Esophagus muscularis mucosa (tissue), 4 donors: Measurements from ENCODE around the gene KDM6A. TPM values are rescaled to one million over a fixed set of nuclear protein-coding genes. Genes with fewer than 3 reads are reported as not detected.

Experiments
- DNase-seq: peaks from one replicate; pipeline ENCODE4 v3.0.0-alpha.2; 2017; ENCODE audit errors: extremely low spot score
- H3K27ac ChIP-seq, 4 donors: fragments of 200-600 bp; sonication (generic); replicated peaks in 1 of 4; 1 replicate in 3 of 4; 2 replicates in 1 of 4; pipeline ENCODE4 v1.5.1; 2016 to 2019; ENCODE audit warnings: mild to moderate bottlenecking in 1 of 4
- H3K27me3 ChIP-seq, 4 donors: fragments of 200-600 bp; sonication (generic); one replicate each; pipeline versions ENCODE4 v1.5.1 to v1.6.0; 2016 to 2019
- H3K36me3 ChIP-seq, 4 donors: fragments of 200-600 bp; sonication (generic); one replicate each; pipeline ENCODE4 v1.5.1; 2016 to 2019
- H3K4me1 ChIP-seq, 4 donors: fragments of 200-600 bp; sonication (generic); one replicate each; pipeline ENCODE4 v1.5.1; 2016 to 2019
- H3K4me3 ChIP-seq, 4 donors: fragments of 200-600 bp; sonication (generic); 1 replicate in 2 of 4; 2 replicates in 2 of 4; pipeline ENCODE4 v1.5.1; 2016 to 2019; ENCODE audit warnings: mild to moderate bottlenecking in 4 of 4, moderate library complexity in 1 of 4
- H3K9me3 ChIP-seq, 4 donors: fragments of 200-600 bp; sonication (generic); 1 replicate in 3 of 4; 2 replicates in 1 of 4; pipeline ENCODE4 v1.5.1; 2016 to 2019
- CTCF ChIP-seq, 3 experiments: fragments of 200-600 bp in 2 of 3; fragments of 450-650 bp in 1 of 3; sonication (generic) in 2 of 3; IDR thresholded peaks; one replicate each; pipeline ENCODE4 v1.5.1; 2017 to 2019; ENCODE audit warnings: antibody characterized with exemption in 3 of 3, mild to moderate bottlenecking in 2 of 3, moderate library complexity in 1 of 3
- EP300 ChIP-seq: sonication (generic); formaldehyde crosslinking; IDR thresholded peaks from one replicate; pipeline ENCODE4 v1.6.1; 2017; ENCODE audit warnings: antibody characterized with exemption
- POLR2A ChIP-seq: fragments of 450-650 bp; IDR thresholded peaks from one replicate; pipeline ENCODE4 v1.6.1; 2017; ENCODE audit warnings: antibody characterized with exemption, moderate library complexity, mild to moderate bottlenecking, low read depth
- POLR2AphosphoS5 ChIP-seq, 2 donors: sonication (generic); formaldehyde crosslinking; IDR thresholded peaks; one replicate each; pipeline ENCODE4 v1.6.1; 2017; ENCODE audit warnings: antibody characterized with exemption in 2 of 2
- WGBS: methylation state at CpG from one replicate; pipeline ENCODE4 v1.1.5; 2018; 5-methylcytosine and 5-hydroxymethylcytosine counted together
- intact Hi-C: fragments of 100-400 bp; cut with DNase I; formaldehyde crosslinking; loops from one replicate; pipeline ENCODE4 v1.15.1; 2023
- total RNA-seq, 4 donors: library from RNA; depleted of rRNA; stranded (reverse); fragments of >200 nt; gene quantifications; one replicate each; pipeline versions ENCODE4 v1.1.0 to v1.2.1, GENCODE V29; 2016

The KDM6A gene
- total RNA-seq, 4 donors from 2014 or later: 14.4 to 24.1 (median 23.2) TPM

DNA sequence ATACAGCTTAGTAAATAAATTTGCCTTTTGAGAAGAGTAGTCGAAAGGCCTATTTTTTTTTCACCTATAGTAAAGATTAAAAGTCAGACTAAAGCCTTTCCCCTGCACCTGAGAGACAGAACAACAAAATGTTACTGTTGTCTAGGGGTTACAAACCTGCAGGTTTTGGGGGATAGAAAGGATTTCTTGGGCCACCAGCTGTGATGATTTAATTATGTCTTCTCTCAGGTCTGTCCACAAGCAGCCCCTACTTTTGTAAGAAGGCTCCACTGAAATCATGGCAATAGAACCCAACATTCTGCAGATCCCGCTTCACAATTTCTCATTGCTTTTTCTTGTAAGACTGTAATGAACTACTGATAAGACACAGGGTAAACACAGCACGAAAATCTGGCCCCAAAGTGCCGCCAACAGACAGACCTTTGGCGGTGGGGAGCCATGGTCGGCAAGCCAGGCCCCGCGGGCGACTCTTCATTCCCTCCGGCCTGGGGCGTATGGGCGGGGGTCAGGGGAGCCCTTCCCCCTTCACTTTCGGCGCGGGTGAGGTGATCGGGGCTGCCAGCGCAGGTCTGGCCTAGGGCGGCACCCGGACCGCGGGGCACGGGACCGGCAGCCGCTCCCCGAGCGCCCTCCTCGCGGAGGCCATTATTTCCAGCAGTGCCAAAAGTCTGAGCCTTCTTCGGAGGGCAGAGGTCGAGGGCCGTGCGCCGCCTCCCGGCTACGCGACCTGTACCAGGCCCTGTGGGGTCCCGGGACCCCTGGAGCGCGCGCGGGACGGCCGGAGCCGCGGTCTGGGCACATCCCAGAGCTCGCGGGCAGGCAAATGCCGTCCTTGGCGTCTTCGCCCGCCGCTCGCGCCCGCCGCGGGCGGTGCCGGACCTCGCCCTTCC is 812 bp upstream of the KDM6A start:
- H3K4me1 ChIP-seq: peaks cover 18 to 47% (median 27%) of the 10 kb centered on the region in 4 donors
- H3K27me3 ChIP-seq: no peaks in the 10 kb centered on the region
- DNase-seq: no peak
- intact Hi-C loops: loop anchor here (5.0 to 10.0 kb wide), 3 partner anchors 195 to 633 kb away; partner anchors contain the start of gene FUNDC1
- 18% methylated on average over 2 of the region's 60 CpGs for WGBS
- peak overlapping the region; percentile 83 to 98 (median 91) for H3K4me3 ChIP-seq
- H3K27ac ChIP-seq: peak overlapping the region; percentile 97 to 100 (median 99)
- H3K36me3 ChIP-seq: no peaks in the 10 kb centered on the region
- H3K9me3 ChIP-seq: no peaks in the 10 kb centered on the region
- TF ChIP-seq EP300 (no peak), POLR2AphosphoS5 (IDR thresholded peaks at IDR 0.05) (peak in 1 of 2 donors; percentile 25), POLR2A (no peak), CTCF (IDR thresholded peaks at IDR 0.05) (no peak)

DNA sequence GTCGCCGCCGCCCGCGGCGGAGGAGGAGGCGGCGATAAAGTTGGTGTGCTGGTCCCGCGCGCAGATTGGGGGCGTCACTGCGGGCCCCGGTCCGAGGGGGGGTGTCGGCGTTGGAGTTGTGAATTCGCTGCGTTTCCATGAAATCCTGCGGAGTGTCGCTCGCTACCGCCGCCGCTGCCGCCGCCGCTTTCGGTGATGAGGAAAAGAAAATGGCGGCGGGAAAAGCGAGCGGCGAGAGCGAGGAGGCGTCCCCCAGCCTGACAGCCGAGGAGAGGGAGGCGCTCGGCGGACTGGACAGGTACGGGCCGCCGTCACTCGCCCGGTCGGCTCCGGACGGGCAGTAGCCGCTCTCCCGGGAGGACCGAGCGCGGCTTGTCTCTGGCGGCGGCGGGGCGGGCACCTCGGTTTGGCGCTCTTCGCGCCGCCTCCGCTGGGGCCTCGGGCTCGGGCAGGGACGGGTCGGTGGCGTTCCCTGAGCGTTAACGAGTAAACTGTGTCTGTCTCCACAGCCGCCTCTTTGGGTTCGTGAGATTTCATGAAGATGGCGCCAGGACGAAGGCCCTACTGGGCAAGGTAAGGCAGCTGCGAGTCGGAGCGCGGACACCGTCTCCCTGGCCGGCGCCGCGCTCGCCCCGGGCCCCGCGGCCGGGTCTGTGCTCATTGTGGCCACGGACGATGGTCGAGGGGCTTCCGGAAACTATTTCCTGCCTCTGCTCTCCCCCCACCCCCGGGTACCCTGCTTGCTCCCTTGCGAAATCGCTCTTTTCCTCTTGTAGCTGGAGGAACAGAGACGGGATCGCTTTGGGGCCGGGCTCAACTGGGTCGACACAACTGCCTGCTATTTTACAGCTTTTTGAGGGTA is 658 bp downstream of the KDM6A start:
- WGBS: 0% methylated on average over 48 of the region's 99 CpGs
- Histone ChIP-seq H3K4me3 (peak overlapping the region; percentile 83 to 98 (median 91)), H3K27me3 (no peaks in the 10 kb centered on the region), H3K9me3 (no peaks in the 10 kb centered on the region), H3K36me3 (no peaks in the 10 kb centered on the region), H3K27ac (peak overlapping the region; percentile 97 to 100 (median 99)), H3K4me1 (peaks cover 21 to 59% (median 38%) of the 10 kb centered on the region in 4 donors)
- TF ChIP-seq POLR2AphosphoS5 (IDR thresholded peaks at IDR 0.05): peak in 1 of 2 donors; percentile 20
- no peak for TF ChIP-seq EP300
- TF ChIP-seq POLR2A: no peak
- intact Hi-C loops: loop anchor here (5.0 to 10.0 kb wide), 3 partner anchors 194 to 631 kb away; partner anchors contain the start of gene FUNDC1
- DNase-seq: no peak

GRCh38 chrX:44874420-44875184 is 1.6 kb downstream of the KDM6A start:
- Histone ChIP-seq H3K4me3 (peak overlapping the region; percentile 83 to 98 (median 91)), H3K4me1 (peaks cover 29 to 69% (median 42%) of the 10 kb centered on the region in 4 donors), H3K27ac (peak overlapping the region; percentile 97 to 100 (median 99)), H3K36me3 (no peaks in the 10 kb centered on the region), H3K27me3 (no peaks in the 10 kb centered on the region), H3K9me3 (no peaks in the 10 kb centered on the region)
- DNase-seq: no peak
- TF ChIP-seq POLR2A: no peak
- TF ChIP-seq POLR2AphosphoS5 (IDR thresholded peaks at IDR 0.05): no peak
- TF ChIP-seq CTCF (IDR thresholded peaks at IDR 0.05): no peak
- no peak for TF ChIP-seq EP300
- WGBS: 3% methylated on average over 14 of the region's 14 CpGs
- intact Hi-C loops: loop anchor here (5.0 to 10.0 kb wide), 3 partner anchors 193 to 630 kb away; partner anchors contain the start of gene FUNDC1

GRCh38 chrX:44875185-44875489 is 2.1 kb downstream of the KDM6A start:
- no peaks in the 10 kb centered on the region for H3K9me3 ChIP-seq
- no peak for DNase-seq
- intact Hi-C loops: loop anchor here (10.0 kb wide), 2 partner anchors 330 to 630 kb away; partner anchors contain the start of gene FUNDC1
- H3K27me3 ChIP-seq: no peaks in the 10 kb centered on the region
- TF ChIP-seq EP300 (no peak), POLR2A (no peak), POLR2AphosphoS5 (IDR thresholded peaks at IDR 0.05) (no peak), CTCF (IDR thresholded peaks at IDR 0.05) (no peak)
- WGBS: 30% methylated on average over 5 of the region's 5 CpGs
- H3K4me3 ChIP-seq: peak overlapping the region; percentile 83 to 98 (median 91)
- peaks cover 29 to 72% (median 42%) of the 10 kb centered on the region in 4 donors for H3K4me1 ChIP-seq
- no peaks in the 10 kb centered on the region for H3K36me3 ChIP-seq
- peak overlapping the region; percentile 97 to 100 (median 99) for H3K27ac ChIP-seq
